Coronary artery (tissue), 2 donors: Measurements from ENCODE around the gene KIAA1671.

Experiments
- DNase-seq: peaks from one replicate; pipeline ENCODE4 v3.0.0-alpha.2; 2017; ENCODE audit warnings: low spot score
- H3K27ac ChIP-seq, 2 donors: fragments of 200-600 bp; sonication (generic); one replicate each; pipeline ENCODE4 v1.5.1; 2016 to 2019
- H3K4me3 ChIP-seq: fragments of 200-600 bp; sonication (generic); 2 replicates; pipeline ENCODE4 v1.5.1; 2016; ENCODE audit warnings: mild to moderate bottlenecking, moderate library complexity
- CTCF ChIP-seq: fragments of 200-600 bp; sonication (generic); IDR thresholded peaks from one replicate; pipeline ENCODE4 v1.5.1; 2019; ENCODE audit warnings: antibody characterized with exemption

Gene KIAA1671

GRCh38 chr22:25008666-25009065 lies 56.1 kb downstream of the KIAA1671 start:
- Histone ChIP-seq H3K4me3 (no peak overlapping the region), H3K27ac (no peak overlapping the region)
- DNase-seq = no peak
- TF ChIP-seq CTCF = no peak

DNA sequence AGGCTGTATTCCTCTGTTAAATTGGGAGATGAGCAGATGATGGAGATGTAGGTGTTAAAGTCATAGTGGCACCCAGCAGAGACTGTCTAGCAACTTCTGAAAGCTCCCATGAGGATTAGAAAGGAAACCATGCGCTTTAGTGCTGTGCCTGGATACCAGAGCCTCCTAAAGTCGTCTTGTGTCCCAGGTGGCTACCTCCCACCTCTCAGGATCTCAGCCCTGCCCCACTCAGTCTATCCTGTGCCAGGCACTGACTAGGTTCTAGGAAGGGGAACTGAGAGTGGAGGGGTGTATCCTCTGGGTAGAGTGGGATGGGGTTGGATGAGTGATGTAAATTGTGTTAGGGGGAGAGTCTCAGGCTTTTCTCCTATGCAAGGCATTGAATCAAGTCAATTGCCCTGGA lies 60.2 kb downstream of the KIAA1671 start:
- Histone ChIP-seq H3K27ac (peak overlapping the region in 1 of 2 donors; percentile 28), H3K4me3 (no peak overlapping the region)
- DNase-seq = no peak
- TF ChIP-seq CTCF = no peak

DNA sequence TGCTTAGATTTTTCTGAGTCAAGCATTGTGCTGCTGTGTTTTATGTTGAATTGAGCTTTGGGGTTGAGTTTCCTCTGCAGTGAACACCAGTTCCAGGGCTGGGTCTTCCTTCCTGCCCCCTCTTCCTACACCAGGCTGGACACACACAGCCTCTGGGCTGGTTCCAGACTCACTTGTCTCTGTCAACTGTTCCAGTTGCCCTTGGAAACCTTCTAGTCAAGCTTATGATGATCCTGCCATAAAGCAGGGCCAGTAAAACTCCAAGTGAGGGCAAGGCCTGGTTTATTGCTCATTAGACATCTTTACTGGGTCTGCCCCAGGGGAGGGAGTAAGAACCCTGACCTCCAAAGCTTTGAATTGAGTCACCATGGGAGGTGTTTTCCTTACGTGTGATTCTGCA lies 61.1 kb downstream of the KIAA1671 start:
- no peak for DNase-seq
- no peak overlapping the region for H3K4me3 ChIP-seq
- no peak overlapping the region for H3K27ac ChIP-seq
- TF ChIP-seq CTCF = no peak

- no peak for TF ChIP-seq CTCF
- Histone ChIP-seq H3K27ac (no peak overlapping the region), H3K4me3 (no peak overlapping the region)
- DNase-seq = no peak
Observed at GRCh38 chr22:25014896-25015755, 62.6 kb downstream of the KIAA1671 start.

DNA sequence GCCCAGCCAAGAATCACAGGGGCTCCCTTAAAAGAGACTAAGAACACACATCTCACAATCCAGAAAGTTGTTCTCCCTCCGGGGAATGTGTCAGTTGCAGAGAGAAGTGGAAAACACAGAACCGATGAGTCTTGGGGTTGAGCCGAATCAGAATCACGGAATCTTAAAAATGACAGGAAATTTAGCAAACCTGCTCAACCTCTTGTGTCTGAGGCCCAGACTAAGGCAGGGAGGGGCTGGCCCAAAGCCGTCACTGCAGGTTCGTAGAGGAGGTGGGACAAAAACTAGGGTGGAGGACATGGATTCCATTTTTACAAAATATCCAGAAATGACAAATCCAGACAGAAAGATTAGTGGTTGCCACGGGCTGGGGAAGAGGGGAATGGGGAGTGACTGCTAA lies 63.8 kb downstream of the KIAA1671 start:
- Histone ChIP-seq H3K4me3 (no peak overlapping the region), H3K27ac (no peak overlapping the region)
- no peak for TF ChIP-seq CTCF
- no peak for DNase-seq

- no peak for DNase-seq
- H3K27ac ChIP-seq = no peak overlapping the region
- no peak overlapping the region for H3K4me3 ChIP-seq
- no peak for TF ChIP-seq CTCF
Observed at GRCh38 chr22:25018009-25018408, 65.5 kb downstream of the KIAA1671 start.
